HEK293T (cell line): ENCODE measurements around the gene MRPS23.

ENCODE experiments used
- ARNT ChIP-seq: fragments of 450-650 bp; IDR thresholded peaks from 2 replicates; pipeline ENCODE4 v1.6.1; 2017; ENCODE audit warnings: mild to moderate bottlenecking
- BHLHE40 ChIP-seq: fragments of 450-650 bp; IDR thresholded peaks from 2 replicates; pipeline ENCODE4 v1.6.1; 2016; ENCODE audit warnings: mild to moderate bottlenecking, moderate library complexity, borderline replicate concordance
- CTBP1 ChIP-seq: fragments of 450-650 bp; IDR thresholded peaks from 2 replicates; pipeline ENCODE4 v1.6.1; 2016; ENCODE audit warnings: borderline replicate concordance
- ELF4 ChIP-seq: fragments of 450-650 bp; IDR thresholded peaks from 2 replicates; pipeline ENCODE4 v1.6.1; 2017; ENCODE audit warnings: antibody characterized with exemption
- FOXA1 ChIP-seq: fragments of 450-650 bp; IDR thresholded peaks from 2 replicates; pipeline ENCODE4 v1.6.1; 2016; ENCODE audit warnings: mild to moderate bottlenecking
- FOXK2 ChIP-seq: fragments of 450-650 bp; IDR thresholded peaks from 2 replicates; pipeline ENCODE4 v1.6.1; 2016; ENCODE audit warnings: mild to moderate bottlenecking
- FOXM1 ChIP-seq: fragments of 450-650 bp; IDR thresholded peaks from 2 replicates; pipeline ENCODE4 v1.6.1; 2017; ENCODE audit warnings: mild to moderate bottlenecking, borderline replicate concordance
- HDGF ChIP-seq: fragments of 450-650 bp; IDR thresholded peaks from 2 replicates; pipeline ENCODE4 v1.6.1; 2017; ENCODE audit warnings: antibody characterized with exemption, borderline replicate concordance
- NFRKB ChIP-seq: fragments of 450-650 bp; IDR thresholded peaks from 2 replicates; pipeline ENCODE4 v1.6.1; 2016; ENCODE audit warnings: mild to moderate bottlenecking, moderate library complexity
- PKNOX1 ChIP-seq: fragments of 450-650 bp; IDR thresholded peaks from 2 replicates; pipeline ENCODE4 v1.6.1; 2016
- SP1 ChIP-seq: fragments of 450-650 bp; IDR thresholded peaks from 2 replicates; pipeline ENCODE4 v1.6.1; 2017
- SUZ12 ChIP-seq: fragments of 450-650 bp; IDR thresholded peaks from 2 replicates; pipeline ENCODE4 v1.6.1; 2016; ENCODE audit warnings: mild to moderate bottlenecking
- ZNF384 ChIP-seq: fragments of 450-650 bp; IDR thresholded peaks from 2 replicates; pipeline ENCODE4 v1.6.1; 2016

GRCh38 chr17:57892146-57892819 lies 42.4 kb upstream of the MRPS23 start:
- TF ChIP-seq ARNT (no peak), FOXM1 (no peak), BHLHE40 (no peak), HDGF (no peak), FOXA1 (no peak), ELF4 (no peak), SUZ12 (no peak), NFRKB (no peak), SP1 (no peak), FOXK2 (no peak), ZNF384 (no peak), CTBP1 (no peak), PKNOX1 (no peak)
